HG03103 (cell line): ENCODE measurements around the gene FGR.

Experiments
- ATAC-seq: cut with Tn5 transposase; IDR thresholded peaks from one replicate; pipeline ENCODE4 v1.9.1; 2021; ENCODE audit warnings: low read depth; ENCODE audit not compliant: unreplicated experiment

FGR gene

GRCh38 chr1:27570356-27570755 is 64.6 kb downstream of the FGR start:
- ATAC-seq, result no peak

GRCh38 chr1:27569506-27570291 is 65.3 kb downstream of the FGR start:
- no peak for ATAC-seq

GRCh38 chr1:27569088-27569460 is 65.9 kb downstream of the FGR start:
- no peak for ATAC-seq

- peak; percentile 88 for ATAC-seq
Observed at GRCh38 chr1:27568300-27569087, 66.5 kb downstream of the FGR start.

- no peak for ATAC-seq
Observed at GRCh38 chr1:27567971-27568299, 67.0 kb downstream of the FGR start.

GRCh38 chr1:27567146-27567526 is 67.8 kb downstream of the FGR start:
- no peak for ATAC-seq

- no peak for ATAC-seq
Observed at GRCh38 chr1:27566462-27567145, 68.4 kb downstream of the FGR start.

- no peak for ATAC-seq
Observed at GRCh38 chr1:27564710-27565649, 70.0 kb downstream of the FGR start.

GRCh38 chr1:27563591-27564471 is 71.2 kb downstream of the FGR start:
- ATAC-seq, result no peak

GRCh38 chr1:27563341-27563590 is 71.7 kb downstream of the FGR start:
- no peak for ATAC-seq

- ATAC-seq, result no peak
Observed at GRCh38 chr1:27562534-27563340, 72.2 kb downstream of the FGR start.
